ENCODE results near the gene ELK3.

ELK3 gene

GRCh38 chr12:96235484-96235826 lies 41.3 kb downstream of the ELK3 start:
- no peak for DNase-seq (ENCODE audit: low spot score)

DNA sequence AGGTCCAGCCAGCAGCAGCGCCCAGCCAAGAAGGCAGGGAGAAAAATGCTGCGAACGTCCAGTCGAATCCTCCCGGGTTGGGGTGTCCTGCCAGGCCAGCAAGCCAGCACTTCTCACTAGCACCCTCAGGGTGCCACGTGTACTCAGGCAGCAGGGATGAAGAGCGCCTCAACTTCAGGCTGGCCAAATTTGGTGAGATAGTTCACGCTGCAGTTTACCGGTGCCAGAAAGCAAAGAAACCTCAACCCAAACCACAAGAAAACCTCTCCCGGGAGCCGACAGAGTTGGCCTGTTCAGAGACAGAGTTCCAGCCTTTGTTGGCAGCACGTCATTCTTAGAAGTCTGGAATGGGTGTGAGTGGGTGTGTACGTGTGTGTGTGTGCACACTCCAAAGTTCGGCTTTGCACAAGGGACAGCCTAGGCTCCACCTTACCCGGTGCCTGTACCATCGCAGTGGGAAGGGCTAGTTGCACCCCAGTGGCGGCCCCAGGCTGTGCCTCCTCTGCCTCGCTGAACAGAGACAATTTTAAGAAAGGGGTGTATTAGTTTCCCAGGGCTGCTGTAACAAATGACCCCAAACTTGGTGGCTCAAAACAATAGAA lies 42.1 kb downstream of the ELK3 start:
- DNase-seq (ENCODE audit: low spot score): peak; percentile 45

DNA sequence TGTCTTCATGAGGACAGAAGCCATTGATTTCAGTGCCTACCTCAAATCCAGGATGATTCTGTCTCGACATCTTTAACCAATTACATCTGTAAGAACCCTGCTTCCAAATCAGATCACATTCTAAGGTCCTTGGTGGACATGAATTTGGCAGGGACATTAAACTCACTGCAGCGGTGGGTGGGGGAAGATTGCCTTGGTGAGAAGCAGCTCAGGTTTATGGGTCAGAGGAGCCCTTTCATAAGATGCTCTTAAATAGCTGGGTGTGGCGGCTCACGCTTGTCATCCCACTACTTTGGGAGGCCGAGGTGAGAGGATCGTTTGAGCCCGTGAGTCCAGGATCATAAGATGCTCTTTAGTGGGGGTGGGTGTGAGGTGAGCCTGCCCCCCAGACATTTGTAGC lies 42.9 kb downstream of the ELK3 start:
- DNase-seq (ENCODE audit: low spot score): no peak

GRCh38 chr12:96237465-96238077 lies 43.4 kb downstream of the ELK3 start:
- peak; percentile 81 for DNase-seq (ENCODE audit: low spot score)

DNA sequence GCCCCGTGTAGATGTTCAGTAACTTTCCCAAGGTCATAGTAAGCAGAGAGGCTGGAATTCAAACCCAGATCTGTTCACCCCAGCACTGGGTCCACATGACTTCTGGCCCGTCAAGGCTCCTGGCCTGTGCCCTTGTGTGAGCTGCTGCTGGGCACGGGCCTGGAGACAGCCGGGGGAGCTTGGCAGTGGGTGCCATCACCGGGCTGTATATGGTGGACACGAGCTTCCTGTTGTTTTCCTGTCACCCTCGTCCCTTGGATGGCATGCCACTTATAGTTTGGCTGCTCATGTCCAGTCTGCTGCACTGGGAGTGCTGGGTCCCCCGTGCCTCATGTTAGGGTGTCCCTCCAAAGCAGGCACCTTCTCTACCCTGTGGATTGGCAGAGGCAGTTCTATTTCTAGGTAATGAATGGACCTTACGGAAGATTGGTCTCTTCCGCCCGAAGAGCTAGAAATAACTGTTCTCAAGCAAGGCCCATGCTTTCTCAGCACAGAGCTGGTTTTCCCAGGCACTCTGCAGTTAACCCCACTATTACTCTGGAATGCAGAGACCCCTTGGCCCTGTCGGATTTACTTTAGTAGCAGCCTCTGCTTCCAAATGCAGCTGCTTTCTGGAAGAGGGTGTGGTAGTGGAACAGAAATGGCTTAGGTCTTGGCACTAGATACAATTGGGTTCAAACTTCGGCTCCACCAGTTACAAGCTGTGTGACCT lies 44.3 kb downstream of the ELK3 start:
- no peak for DNase-seq (ENCODE audit: low spot score)

- peak; percentile 32 for DNase-seq (ENCODE audit: low spot score)
These were observed 45.8 kb downstream of the ELK3 start for GRCh38 chr12:96239711-96240635.

DNA sequence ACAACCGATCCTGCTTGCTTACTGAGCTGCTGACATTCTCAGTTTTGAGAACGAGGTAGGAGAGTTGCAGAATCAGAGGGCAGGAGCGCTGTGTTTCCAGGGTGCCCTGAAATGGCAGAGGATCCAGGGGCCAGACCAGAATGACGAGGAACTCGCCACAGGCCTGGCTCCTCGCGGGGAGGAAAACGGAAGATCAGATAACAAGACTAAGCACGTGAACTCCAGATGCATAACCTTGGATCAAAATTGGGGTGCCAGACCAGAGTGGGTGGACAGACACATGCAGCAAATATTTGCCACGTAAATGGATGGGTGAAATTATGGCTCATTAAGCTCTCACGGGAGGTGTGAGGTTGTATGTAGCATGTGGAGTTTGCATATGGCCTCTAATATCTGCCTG lies 46.5 kb downstream of the ELK3 start:
- DNase-seq (ENCODE audit: low spot score): no peak

DNA sequence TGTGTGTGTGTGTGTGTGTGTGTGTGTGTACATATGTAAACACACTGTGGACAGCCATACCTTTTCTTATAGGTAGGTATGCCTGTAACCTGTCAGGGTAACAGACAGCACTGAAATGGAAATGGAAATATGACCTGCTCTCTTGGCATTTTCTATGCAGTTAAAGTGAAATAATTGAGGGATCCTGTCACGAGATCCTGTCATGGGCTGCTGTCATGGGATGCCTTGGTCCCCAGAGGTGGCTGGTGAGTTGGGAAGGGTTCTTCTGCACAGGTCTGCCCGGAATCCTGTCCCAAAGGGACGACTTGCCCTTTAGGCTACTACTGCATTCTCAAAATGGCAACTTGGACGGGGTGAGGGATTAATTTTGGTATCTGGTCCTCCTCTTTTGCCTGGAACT lies 47.3 kb downstream of the ELK3 start:
- no peak for DNase-seq (ENCODE audit: low spot score)

GRCh38 chr12:96241846-96242256 lies 47.7 kb downstream of the ELK3 start:
- peak; percentile 94 for DNase-seq (ENCODE audit: low spot score)

DNA sequence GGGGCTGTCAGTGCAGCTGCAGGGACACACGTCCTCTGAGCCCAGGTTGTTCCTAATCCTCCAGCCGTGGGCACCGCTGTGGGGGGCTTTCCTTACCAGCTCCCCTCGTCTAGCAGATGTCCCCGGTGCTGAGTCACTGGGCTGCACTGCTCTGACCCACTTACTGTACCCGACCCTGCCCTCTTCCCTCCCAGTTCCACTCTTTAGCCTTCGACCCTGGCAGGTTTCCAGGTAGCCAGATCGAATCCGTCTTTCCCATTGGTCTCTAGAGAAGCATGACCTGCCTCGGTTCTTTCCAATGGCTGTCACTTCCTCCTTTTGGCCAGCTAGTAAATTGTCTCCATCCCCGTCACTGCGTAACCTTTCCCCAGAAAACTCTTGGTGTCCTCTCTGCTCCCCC lies 48.4 kb downstream of the ELK3 start:
- no peak for DNase-seq (ENCODE audit: low spot score)

DNA sequence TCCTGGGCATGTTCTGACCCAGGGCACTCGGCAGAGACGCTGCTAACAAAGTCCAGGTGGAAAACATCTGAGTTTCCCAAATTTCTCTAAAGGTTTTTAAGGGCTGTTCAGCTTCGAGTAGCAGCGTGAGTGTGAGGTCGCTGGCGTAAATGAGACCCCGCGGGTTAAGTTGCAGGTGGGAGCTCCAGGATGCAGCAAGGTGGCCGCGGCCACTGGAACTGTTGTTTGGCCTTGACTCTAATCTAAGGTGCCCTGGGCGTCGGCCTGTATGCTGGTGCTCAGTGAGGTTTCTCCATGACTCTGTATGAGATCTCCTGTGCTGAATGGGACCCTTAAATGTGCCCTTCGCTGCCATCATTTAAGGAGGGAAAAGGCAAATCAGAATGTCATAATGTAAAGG lies 50.7 kb downstream of the ELK3 start:
- no peak for DNase-seq (ENCODE audit: low spot score)

GRCh38 chr12:96246926-96247505 lies 52.8 kb downstream of the ELK3 start:
- DNase-seq (ENCODE audit: low spot score): no peak

GRCh38 chr12:96247563-96247962 lies 53.4 kb downstream of the ELK3 start:
- DNase-seq (ENCODE audit: low spot score): no peak

- DNase-seq (ENCODE audit: low spot score): no peak
These were observed 54.2 kb downstream of the ELK3 start for GRCh38 chr12:96248136-96248931.

GRCh38 chr12:96249196-96250118 lies 55.3 kb downstream of the ELK3 start:
- DNase-seq (ENCODE audit: low spot score): peak; percentile 61

DNA sequence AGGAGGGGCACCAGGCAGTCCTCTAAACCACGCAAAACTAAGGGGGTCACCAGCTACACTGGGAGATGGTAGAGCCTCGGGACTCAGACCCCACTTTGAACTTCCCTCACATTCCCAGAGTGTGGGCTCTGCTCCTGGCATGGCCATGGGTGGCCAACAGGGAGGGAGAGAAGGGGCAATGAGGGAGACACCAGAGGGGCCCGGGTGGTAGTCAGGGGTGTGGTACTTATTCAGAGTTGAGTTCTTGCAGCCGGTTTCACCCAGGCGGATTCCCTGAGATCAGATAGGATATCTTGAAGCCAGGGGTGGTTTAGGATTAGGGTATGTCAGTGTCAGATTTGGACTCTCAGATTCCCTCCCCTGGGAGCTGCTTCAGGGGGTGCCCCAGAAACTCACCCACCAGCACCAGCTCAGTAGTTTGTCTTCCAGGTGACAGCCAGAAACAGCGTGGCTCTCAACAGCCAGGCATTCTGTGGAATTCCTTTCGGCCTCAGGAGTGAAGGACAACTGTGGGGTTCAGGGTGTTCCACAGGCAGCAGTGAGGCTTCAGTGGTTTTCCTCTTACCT lies 56.0 kb downstream of the ELK3 start:
- DNase-seq (ENCODE audit: low spot score): no peak

GRCh38 chr12:96255077-96255476 lies 60.9 kb downstream of the ELK3 start:
- peak; percentile 83 for DNase-seq (ENCODE audit: low spot score)

- no peak for DNase-seq (ENCODE audit: low spot score)
These were observed 62.6 kb downstream of the ELK3 start for GRCh38 chr12:96256672-96257361.

- DNase-seq (ENCODE audit: low spot score): no peak
These were observed 63.5 kb downstream of the ELK3 start for GRCh38 chr12:96257550-96258103.

Measured in AG20443 (cell line).